Ovary (tissue), 3 donors: ENCODE data around the gene EID2.

Experiments
- CTCF ChIP-seq, 3 donors: fragments of 450-650 bp in 2 of 3; fragments of 200-600 bp in 1 of 3; IDR thresholded peaks; one replicate each; pipeline versions ENCODE4 v1.5.1 to v1.8.0; 2016 to 2022; ENCODE audit warnings: antibody characterized with exemption in 3 of 3, mild to moderate bottlenecking in 1 of 3
- POLR2A ChIP-seq: fragments of 450-650 bp; IDR thresholded peaks from one replicate; pipeline ENCODE4 v1.6.1; 2017; ENCODE audit warnings: antibody characterized with exemption, mild to moderate bottlenecking, moderate library complexity
- donor health status: DM: no; HTN: no; CAD: no.

GRCh38 chr19:39518975-39519374 is 21.0 kb downstream of the EID2 start:
- TF ChIP-seq CTCF (IDR thresholded peaks at IDR 0.05) (no peak), POLR2A (no peak)
